Myometrial cell (primary cell): ENCODE results near the gene GNB3. TPM values are rescaled to one million over a fixed set of nuclear protein-coding genes. Genes with fewer than 3 reads are reported as not detected.

Experiments
- total RNA-seq: library from RNA; depleted of rRNA; stranded (reverse); fragments of >200 nt; gene quantifications from 2 replicates; pipeline ENCODE4 v1.2.3, GENCODE V29; 2015

The GNB3 gene
- total RNA-seq: 0.29 and 1.8 TPM in 2 replicates

GRCh38 chr12:6840761-6841515 lies at the start of gene GNB3:
GNB3 (plus strand) TSS chr12:6840925; CDS start chr12:6841288, 363 bp downstream.

GRCh38 chr12:6821591-6822425 lies 18.9 kb upstream of the GNB3 start, which contains the start of gene GPR162:
GPR162 (plus strand) TSS chr12:6821821; CDS start chr12:6823899, 2,078 bp downstream.

GRCh38 chr12:6827982-6828780 lies 12.5 kb upstream of the GNB3 start, which contains the start of gene P3H3:
P3H3 (plus strand) TSS chr12:6828407; CDS start chr12:6828441, 34 bp downstream.

GRCh38 chr12:6851153-6851920 lies 10.6 kb downstream of the GNB3 start, which contains the start of gene CDCA3:
CDCA3 (minus strand) TSS chr12:6851286; CDS start chr12:6850952, 334 bp downstream.

GRCh38 chr12:6851921-6852650 lies 11.4 kb downstream of the GNB3 start, which contains the start of gene USP5:
USP5 (plus strand) TSS chr12:6852150; CDS start chr12:6852180, 30 bp downstream.

GRCh38 chr12:6867413-6868210 lies 26.9 kb downstream of the GNB3 start, which contains the start of gene TPI1:
TPI1 (plus strand) TSS chr12:6867531; CDS start chr12:6867567, 36 bp downstream.

GRCh38 chr12:6873094-6874014 lies 32.6 kb downstream of the GNB3 start, which contains the start of gene SPSB2:
SPSB2 (minus strand) TSS chr12:6873303; CDS start chr12:6872901, 402 bp downstream.

Other genes starting within 250 kb of the GNB3 start
- gene CHD4, start 233.5 kb upstream of the GNB3 start, total RNA-seq: 213 and 218 TPM in 2 replicates
- gene LPAR5, start 205.0 kb upstream of the GNB3 start, total RNA-seq: 0.86 TPM in 1 of 2 replicates, not detected in the other
- gene ACRBP, start 193.5 kb upstream of the GNB3 start, total RNA-seq: 0.18 TPM in 1 of 2 replicates, not detected in the other
- gene ING4, start 177.8 kb upstream of the GNB3 start, total RNA-seq: 28.8 and 31.9 TPM in 2 replicates
- 16.7 and 26.2 TPM in 2 replicates for gene ZNF384, start 151.6 kb upstream of the GNB3 start, total RNA-seq
- gene PIANP, start 140.1 kb upstream of the GNB3 start, total RNA-seq: not detected in 2 replicates
- gene COPS7A, start 116.9 kb upstream of the GNB3 start, total RNA-seq: 127 and 144 TPM in 2 replicates
- gene MLF2, start 87.8 kb upstream of the GNB3 start, total RNA-seq: 274 and 381 TPM in 2 replicates
- 296 and 339 TPM in 2 replicates for gene PTMS, start 74.6 kb upstream of the GNB3 start, total RNA-seq
- under 0.01 and 0.35 TPM in 2 replicates for gene LAG3, start 68.4 kb upstream of the GNB3 start, total RNA-seq
- under 0.01 TPM in 1 of 2 replicates, not detected in the other for gene CD4, start 51.4 kb upstream of the GNB3 start, total RNA-seq
- 1.8 and 3.2 TPM in 2 replicates for gene GPR162, start 19.1 kb upstream of the GNB3 start, total RNA-seq
- 69.5 and 75.1 TPM in 2 replicates for gene P3H3, start 12.5 kb upstream of the GNB3 start, total RNA-seq
- 36.3 and 53.9 TPM in 2 replicates for gene CDCA3, start 10.4 kb downstream of the GNB3 start, total RNA-seq
- 89.4 and 97.7 TPM in 2 replicates for gene USP5, start 11.2 kb downstream of the GNB3 start, total RNA-seq
- gene TPI1, start 26.6 kb downstream of the GNB3 start, total RNA-seq: 1,607 and 1,656 TPM in 2 replicates
- gene SPSB2, start 32.4 kb downstream of the GNB3 start, total RNA-seq: 4.9 and 12.8 TPM in 2 replicates
- gene LRRC23, start 63.9 kb downstream of the GNB3 start, total RNA-seq: 13.0 and 18.8 TPM in 2 replicates
- gene ENO2, start 73.7 kb downstream of the GNB3 start, total RNA-seq: 8.9 and 9.0 TPM in 2 replicates
- gene ATN1, start 87.0 kb downstream of the GNB3 start, total RNA-seq: 12.7 and 13.8 TPM in 2 replicates
- gene RNU7-1, start 102.9 kb downstream of the GNB3 start, total RNA-seq: not detected in 2 replicates
- 314 and 317 TPM in 2 replicates for gene C12orf57, start 103.1 kb downstream of the GNB3 start, total RNA-seq
- not detected in 2 replicates for gene PTPN6, start 110.4 kb downstream of the GNB3 start, total RNA-seq
- gene PHB2, start 129.7 kb downstream of the GNB3 start, total RNA-seq: 393 and 424 TPM in 2 replicates
- gene EMG1, start 130.0 kb downstream of the GNB3 start, total RNA-seq: 46.7 and 53.5 TPM in 2 replicates
- gene LPCAT3, start 177.6 kb downstream of the GNB3 start, total RNA-seq: 32.0 and 36.5 TPM in 2 replicates
- gene C1S, start 219.8 kb downstream of the GNB3 start, total RNA-seq: 70.9 and 75.1 TPM in 2 replicates